Gastrocnemius medialis (tissue), 4 donors: ENCODE results near the gene PTPRM. TPM values are rescaled to one million over a fixed set of nuclear protein-coding genes. Genes with fewer than 3 reads are reported as not detected.

ENCODE experiments used
- ATAC-seq, 2 donors: fragments of 150-250 bp; one replicate each; pipeline ENCODE4 v1.9.1; 2016
- DNase-seq, 2 donors: peaks; one replicate each; pipeline ENCODE4 v3.0.0-alpha.2; 2019
- H3K27ac ChIP-seq, 4 donors: fragments of 200-600 bp; sonication (generic); 1 replicate in 1 of 4; 2 replicates in 3 of 4; pipeline ENCODE4 v1.5.1; 2016 to 2018; ENCODE audit warnings: mild to moderate bottlenecking in 2 of 4, moderate library complexity in 1 of 4
- H3K27me3 ChIP-seq, 3 donors: fragments of 200-600 bp; sonication (generic) in 2 of 3; 1 replicate in 1 of 3; 2 replicates in 2 of 3; pipeline versions ENCODE4 v1.5.1 to v1.6.0; 2016 to 2019; ENCODE audit warnings: mild to moderate bottlenecking in 1 of 3, moderate library complexity in 1 of 3
- H3K36me3 ChIP-seq, 2 donors: fragments of 200-600 bp; sonication (generic) in 1 of 2; one replicate each; pipeline ENCODE4 v1.5.1; 2017 to 2018
- H3K4me1 ChIP-seq, 2 donors: fragments of 200-600 bp; sonication (generic) in 1 of 2; one replicate each; pipeline ENCODE4 v1.5.1; 2016 to 2017; ENCODE audit warnings: mild to moderate bottlenecking in 2 of 2
- H3K4me3 ChIP-seq, 4 donors: fragments of 200-600 bp; sonication (generic) in 3 of 4; 1 replicate in 1 of 4; 2 replicates in 3 of 4; pipeline ENCODE4 v1.5.1; 2016 to 2019; ENCODE audit warnings: mild to moderate bottlenecking in 2 of 4
- H3K9me3 ChIP-seq, 3 donors: fragments of 200-600 bp; sonication (generic) in 2 of 3; 1 replicate in 1 of 3; 2 replicates in 2 of 3; pipeline ENCODE4 v1.5.1; 2016 to 2019
- CTCF ChIP-seq, 5 experiments: fragments of 450-650 bp in 3 of 5; fragments of 200-600 bp in 2 of 5; sonication (generic) in 2 of 5; IDR thresholded peaks in 4 of 5; conservative IDR thresholded peaks in 1 of 5; 1 replicate in 4 of 5; 2 replicates in 1 of 5; pipeline ENCODE4 v1.5.1; 2016 to 2019; ENCODE audit warnings: antibody characterized with exemption in 5 of 5, mild to moderate bottlenecking in 3 of 5, moderate library complexity in 3 of 5
- POLR2A ChIP-seq, 2 donors: fragments of 450-650 bp; IDR thresholded peaks; one replicate each; pipeline ENCODE4 v1.6.1; 2017; ENCODE audit warnings: antibody characterized with exemption in 2 of 2, mild to moderate bottlenecking in 2 of 2, moderate library complexity in 2 of 2
- in situ Hi-C, 4 donors: fragments of 200-750 bp; cut with MboI; loops; one replicate each; pipeline versions ENCODE4 v1.15.0 to v1.8.0; 2017; ENCODE audit warnings: low sequenced_read_pairs in 4 of 4
- intact Hi-C: fragments of 100-400 bp; cut with DNase I; formaldehyde crosslinking; loops from one replicate; pipeline ENCODE4 v1.15.1; 2023; ENCODE audit warnings: low total_unique reads
- total RNA-seq, 4 donors: library from RNA; depleted of rRNA; stranded (reverse); fragments of >200 nt; gene quantifications; one replicate each; pipeline versions ENCODE4 v1.1.0 to v1.2.3, GENCODE V29; 2016

Gene PTPRM
- total RNA-seq, 4 donors from 2014 or later, result 52.6 to 79.3 (median 63.8) TPM

DNA sequence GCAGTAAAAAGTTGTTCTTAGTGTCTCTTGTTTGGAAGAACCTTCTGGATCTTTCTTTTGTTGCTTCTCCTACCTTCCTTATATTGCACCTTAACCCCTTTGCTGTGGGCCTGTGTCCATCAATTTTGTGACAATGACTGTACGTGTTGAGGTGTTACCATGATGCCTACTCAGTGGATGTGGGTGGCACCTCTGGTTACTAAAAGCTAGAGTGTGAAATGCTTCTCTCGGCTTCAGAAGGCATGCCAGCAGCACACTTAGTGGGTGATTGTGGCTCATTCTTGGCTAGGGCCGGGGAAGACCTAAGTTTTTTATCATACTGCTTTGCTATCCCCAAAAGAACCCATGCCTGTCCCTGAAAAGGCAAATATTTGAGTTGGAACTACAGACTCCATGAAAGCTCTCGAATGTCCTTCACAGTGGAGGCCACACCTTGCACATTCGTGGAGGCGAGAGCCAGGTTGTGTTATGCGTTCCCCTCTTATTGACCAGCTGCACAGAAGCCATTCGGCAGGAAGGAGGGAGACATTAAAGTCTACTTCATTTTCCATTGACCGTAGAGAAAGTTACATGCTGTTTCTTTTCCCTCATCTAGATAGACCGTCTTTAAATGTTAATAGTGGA is 528.9 kb downstream of the PTPRM start:
- H3K9me3 ChIP-seq, result no peaks in the 10 kb centered on the region
- no peaks in the 10 kb centered on the region for H3K27me3 ChIP-seq
- ATAC-seq (no peak), DNase-seq (no peak)
- H3K4me1 ChIP-seq, result no peaks in the 10 kb centered on the region
- in situ Hi-C loops, result no loop called here
- no peaks in the 10 kb centered on the region for H3K36me3 ChIP-seq
- intact Hi-C loops, result no loop called here
- TF ChIP-seq POLR2A (IDR thresholded peaks at IDR 0.05) (no peak), CTCF (IDR thresholded peaks at IDR 0.05 in 4 of 5, conservative IDR thresholded peaks at IDR 0.05 in 1 of 5) (no peak)
- no peak overlapping the region for H3K27ac ChIP-seq
- no peak overlapping the region for H3K4me3 ChIP-seq

GRCh38 chr18:8097399-8097798 is 530.3 kb downstream of the PTPRM start:
- H3K4me1 ChIP-seq, result no peaks in the 10 kb centered on the region
- no peaks in the 10 kb centered on the region for H3K36me3 ChIP-seq
- no peaks in the 10 kb centered on the region for H3K27me3 ChIP-seq
- TF ChIP-seq CTCF (IDR thresholded peaks at IDR 0.05 in 4 of 5, conservative IDR thresholded peaks at IDR 0.05 in 1 of 5), result no peak
- no peak for TF ChIP-seq POLR2A (IDR thresholded peaks at IDR 0.05)
- no peak for ATAC-seq
- no peak overlapping the region for H3K4me3 ChIP-seq
- in situ Hi-C loops, result no loop called here
- H3K27ac ChIP-seq, result no peak overlapping the region
- DNase-seq, result no peak
- no peaks in the 10 kb centered on the region for H3K9me3 ChIP-seq
- intact Hi-C loops, result no loop called here

GRCh38 chr18:8097927-8098326 is 530.8 kb downstream of the PTPRM start:
- Histone ChIP-seq H3K36me3 (no peaks in the 10 kb centered on the region), H3K4me1 (no peaks in the 10 kb centered on the region), H3K27me3 (no peaks in the 10 kb centered on the region), H3K4me3 (no peak overlapping the region), H3K9me3 (peaks cover 0 to 5% (median 0%) of the 10 kb centered on the region in 3 donors), H3K27ac (no peak overlapping the region)
- DNase-seq (no peak), ATAC-seq (no peak)
- intact Hi-C loops (no loop called here), in situ Hi-C loops (no loop called here)
- no peak for TF ChIP-seq CTCF (IDR thresholded peaks at IDR 0.05 in 4 of 5, conservative IDR thresholded peaks at IDR 0.05 in 1 of 5)

- Histone ChIP-seq H3K27me3 (no peaks in the 10 kb centered on the region), H3K36me3 (no peaks in the 10 kb centered on the region), H3K27ac (no peak overlapping the region), H3K9me3 (peaks cover 0 to 8% (median 0%) of the 10 kb centered on the region in 3 donors), H3K4me1 (peaks cover 0 to 5% of the 10 kb centered on the region in 2 donors), H3K4me3 (no peak overlapping the region)
- intact Hi-C loops (no loop called here), in situ Hi-C loops (no loop called here)
- no peak for DNase-seq
- TF ChIP-seq CTCF (IDR thresholded peaks at IDR 0.05 in 4 of 5, conservative IDR thresholded peaks at IDR 0.05 in 1 of 5), result no peak
- no peak for TF ChIP-seq POLR2A (IDR thresholded peaks at IDR 0.05)
- no peak for ATAC-seq
Observed at GRCh38 chr18:8106603-8107002, 539.5 kb downstream of the PTPRM start.

- H3K9me3 ChIP-seq, result peaks cover 0 to 8% (median 0%) of the 10 kb centered on the region in 3 donors
- ATAC-seq (no peak), DNase-seq (no peak)
- TF ChIP-seq CTCF (IDR thresholded peaks at IDR 0.05 in 4 of 5, conservative IDR thresholded peaks at IDR 0.05 in 1 of 5) (no peak), POLR2A (IDR thresholded peaks at IDR 0.05) (no peak)
- no peak overlapping the region for H3K27ac ChIP-seq
- no peaks in the 10 kb centered on the region for H3K27me3 ChIP-seq
- H3K4me1 ChIP-seq, result peaks cover 0 to 5% of the 10 kb centered on the region in 2 donors
- in situ Hi-C loops, result no loop called here
- no peaks in the 10 kb centered on the region for H3K36me3 ChIP-seq
- intact Hi-C loops, result no loop called here
- no peak overlapping the region for H3K4me3 ChIP-seq
Observed at GRCh38 chr18:8107426-8107825, 540.3 kb downstream of the PTPRM start.
